Measurements from ENCODE around the gene RASL10A.

RASL10A gene

GRCh38 chr22:29316141-29316828 is 788 bp upstream of the RASL10A start:
- no peak for DNase-seq

- DNase-seq, result no peak
Measured at GRCh38 chr22:29314537-29315285, 786 bp downstream of the RASL10A start.

GRCh38 chr22:29313576-29314466 is 1.7 kb downstream of the RASL10A start:
- DNase-seq, result no peak

GRCh38 chr22:29313126-29313575 is 2.3 kb downstream of the RASL10A start:
- DNase-seq, result no peak

GRCh38 chr22:29312218-29313125 is 3.0 kb downstream of the RASL10A start:
- DNase-seq, result no peak

- DNase-seq, result no peak
Measured at GRCh38 chr22:29311464-29312217, 3.9 kb downstream of the RASL10A start.

GRCh38 chr22:29310863-29311339 is 4.6 kb downstream of the RASL10A start:
- peak; percentile 41 for DNase-seq

GRCh38 chr22:29310065-29310862 is 5.2 kb downstream of the RASL10A start:
- no peak for DNase-seq

- DNase-seq, result no peak
Measured at GRCh38 chr22:29309332-29310064, 6.0 kb downstream of the RASL10A start.

- DNase-seq, result no peak
Measured at GRCh38 chr22:29308791-29309262, 6.7 kb downstream of the RASL10A start.

GRCh38 chr22:29308148-29308790 is 7.2 kb downstream of the RASL10A start:
- no peak for DNase-seq

- DNase-seq, result no peak
Measured at GRCh38 chr22:29307596-29308147, 7.8 kb downstream of the RASL10A start.

GRCh38 chr22:29306835-29307595 is 8.5 kb downstream of the RASL10A start:
- peak; percentile 39 for DNase-seq

GRCh38 chr22:29306175-29306834 is 9.2 kb downstream of the RASL10A start, which contains the start of gene GAS2L1:
TSS of gene GAS2L1 (plus strand) at chr22:29306650. CDS start at chr22:29308106, 1,456 bp downstream.
- peak; percentile 47 for DNase-seq

GRCh38 chr22:29305836-29306174 is 9.7 kb downstream of the RASL10A start:
- DNase-seq, result no peak

GRCh38 chr22:29302681-29303465 is 12.6 kb downstream of the RASL10A start:
- DNase-seq, result peak; percentile 20

- peak; percentile 34 for DNase-seq
Measured at GRCh38 chr22:29302402-29302680, 13.2 kb downstream of the RASL10A start.
